ENCODE data around the gene LIFR.
"Not testable (repeated sequence)": the region's sequence is repeated elsewhere in the genome, so short reads cannot be mapped to it uniquely, and the experiment has no call there.

Gene LIFR

DNA sequence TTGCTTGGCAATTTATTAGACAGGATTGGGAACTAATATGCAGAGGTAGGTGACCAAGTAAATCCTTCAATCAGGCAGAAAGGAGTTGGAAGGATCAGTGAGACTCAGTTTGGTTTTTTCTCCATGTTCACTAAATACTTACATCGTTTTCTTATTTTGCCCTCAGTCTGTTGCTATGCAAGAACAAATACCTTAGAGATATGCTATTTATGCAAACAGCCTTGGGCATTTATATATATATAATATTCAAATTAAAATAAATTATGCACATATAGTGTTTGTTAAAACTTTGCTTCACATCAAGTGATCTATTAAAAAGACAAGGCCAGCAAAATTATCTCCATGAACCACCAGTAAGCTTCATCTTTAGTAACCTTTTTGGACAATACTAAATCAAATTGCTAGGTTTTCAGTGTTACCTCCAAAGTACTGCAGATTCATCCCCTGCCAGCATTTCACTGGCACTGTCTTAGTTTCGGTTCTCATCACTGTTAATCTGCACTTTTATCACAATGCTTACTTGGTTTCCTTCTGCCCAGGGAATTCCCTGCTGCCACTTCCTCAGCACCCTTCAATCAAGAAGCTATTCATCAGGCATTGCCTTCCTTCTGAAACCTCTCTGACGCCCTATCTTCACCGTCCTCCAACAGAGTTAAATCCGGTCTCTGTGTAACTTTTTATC is 26.0 kb upstream of the LIFR start:
- no peak for DNase-seq

DNA sequence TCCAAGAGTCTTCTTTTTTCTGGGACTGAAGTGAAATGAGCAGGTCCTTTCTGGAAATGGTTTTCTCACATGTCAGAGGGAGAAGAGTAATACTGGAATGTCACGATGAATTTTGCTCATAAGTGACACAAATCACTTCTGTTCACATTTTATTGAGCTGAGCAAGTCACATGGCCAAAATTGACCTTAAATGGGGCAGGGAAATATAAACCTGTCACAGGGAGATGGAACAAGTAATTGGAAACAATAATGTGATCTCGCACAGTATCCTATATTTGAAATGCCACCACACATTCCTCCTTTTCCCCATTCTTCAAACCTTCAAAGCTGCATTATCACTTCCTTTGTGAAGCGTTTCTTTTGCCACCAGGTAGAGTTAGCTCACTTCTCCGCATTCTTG is 25.2 kb upstream of the LIFR start:
- no peak for DNase-seq

DNA sequence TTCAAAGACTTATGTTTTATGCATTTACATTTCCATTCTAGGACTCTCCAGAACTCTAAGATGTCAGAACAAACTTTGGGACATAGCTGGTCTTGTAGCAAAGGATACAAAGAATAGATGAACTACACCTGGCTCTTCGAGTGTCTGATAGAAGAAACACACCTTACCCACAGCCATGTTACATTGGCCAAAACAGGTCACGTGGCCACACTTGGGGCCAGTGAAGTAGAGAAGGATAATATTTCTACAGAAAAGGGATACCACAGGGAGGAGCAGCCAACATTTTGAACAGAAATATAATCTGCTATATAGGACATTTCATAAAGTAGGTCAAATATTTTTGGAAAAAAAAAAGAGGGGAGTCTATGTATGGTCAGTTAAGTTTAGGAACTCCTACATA is 22.7 kb upstream of the LIFR start:
- no peak for DNase-seq

DNA sequence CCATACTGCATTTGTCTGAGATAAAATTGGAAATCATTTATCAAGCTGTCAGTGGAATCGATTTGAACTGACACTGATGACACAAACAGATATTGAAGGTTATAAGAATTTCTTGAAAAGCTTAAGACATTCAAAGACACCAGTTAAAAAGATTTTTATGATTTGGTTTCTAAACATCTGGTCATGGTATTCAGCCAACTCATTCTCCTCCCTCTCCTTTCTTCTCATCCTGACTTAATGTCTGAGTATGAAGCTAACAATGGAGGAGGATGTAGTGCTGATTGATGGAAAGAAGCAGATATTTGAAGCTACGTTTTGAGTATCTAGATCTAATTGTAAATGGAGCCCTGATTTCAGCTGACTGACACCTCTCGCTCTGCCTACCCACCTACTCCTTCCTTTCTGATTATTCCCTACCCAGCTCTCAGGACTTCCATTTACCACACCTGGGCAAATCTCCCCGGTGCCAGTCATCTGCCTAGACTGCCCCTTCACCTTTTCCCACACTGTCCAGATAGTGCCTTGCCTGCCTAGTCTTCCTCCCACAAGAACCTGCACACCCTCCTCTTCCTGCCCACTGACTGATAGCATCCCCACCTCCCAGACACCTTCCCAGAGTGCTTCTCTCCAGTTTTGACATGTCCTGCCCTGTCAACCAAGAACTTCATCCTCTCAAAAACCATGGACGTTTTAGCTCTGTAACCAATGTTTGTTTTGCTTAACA is 20.7 kb upstream of the LIFR start:
- DNase-seq, result no peak

DNA sequence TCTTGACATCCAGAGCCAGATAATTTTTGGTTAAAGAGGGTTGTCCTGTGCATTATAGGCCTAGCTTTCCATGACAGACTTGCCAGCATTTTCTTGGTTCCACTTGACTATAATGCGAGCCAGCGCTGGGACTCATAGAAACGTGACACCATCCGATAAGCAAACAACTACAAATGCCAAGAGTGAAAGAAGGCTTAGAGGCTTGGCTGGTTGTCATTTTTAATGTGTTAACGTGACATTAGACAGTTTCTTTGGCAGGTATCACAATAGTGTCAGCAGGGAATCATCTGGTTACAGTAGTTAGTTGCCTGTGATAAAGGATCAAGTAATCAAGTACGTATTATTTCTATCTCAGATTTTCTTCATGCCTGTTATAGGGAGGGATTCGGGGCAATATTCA is 20.0 kb upstream of the LIFR start:
- DNase-seq, result no peak

DNA sequence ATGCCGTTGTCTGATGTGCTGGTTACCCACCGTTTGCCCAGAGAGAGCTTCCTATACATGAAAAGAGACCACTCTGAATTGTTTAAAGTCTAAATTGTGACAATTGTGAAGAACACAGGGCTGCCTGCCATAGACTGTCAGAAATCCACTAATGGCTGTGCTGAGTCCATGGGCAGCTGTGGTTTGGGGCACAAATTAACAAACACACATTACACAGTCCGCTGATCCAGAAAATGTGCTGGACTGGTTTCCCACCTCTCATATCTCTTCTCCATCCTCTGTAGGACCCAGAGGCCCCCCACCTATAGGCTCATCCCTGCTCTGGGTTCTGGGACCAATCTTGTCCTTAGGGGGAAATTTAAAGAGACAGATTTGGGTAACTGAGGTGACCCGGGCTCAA is 19.0 kb upstream of the LIFR start:
- DNase-seq, result peak; percentile 70

DNA sequence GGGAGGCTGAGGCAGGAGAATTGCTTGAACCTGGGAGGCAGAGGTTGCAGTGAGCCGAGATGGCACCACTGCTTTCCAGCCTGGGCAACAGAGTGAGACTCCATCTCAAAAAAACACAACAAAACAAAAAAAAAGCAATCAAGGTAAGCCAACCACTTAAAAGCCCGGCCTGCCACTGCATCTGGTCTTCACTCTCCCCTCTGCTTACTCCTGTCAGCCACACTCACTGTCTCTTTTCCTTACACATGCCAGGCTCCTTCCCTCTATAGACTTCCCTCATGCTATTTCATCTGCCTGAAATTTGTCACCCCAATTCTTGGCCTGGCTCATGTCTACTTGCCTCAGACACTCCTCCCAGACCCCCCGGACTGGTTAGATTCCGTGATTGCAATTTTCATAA is 17.6 kb upstream of the LIFR start:
- no peak for DNase-seq

DNA sequence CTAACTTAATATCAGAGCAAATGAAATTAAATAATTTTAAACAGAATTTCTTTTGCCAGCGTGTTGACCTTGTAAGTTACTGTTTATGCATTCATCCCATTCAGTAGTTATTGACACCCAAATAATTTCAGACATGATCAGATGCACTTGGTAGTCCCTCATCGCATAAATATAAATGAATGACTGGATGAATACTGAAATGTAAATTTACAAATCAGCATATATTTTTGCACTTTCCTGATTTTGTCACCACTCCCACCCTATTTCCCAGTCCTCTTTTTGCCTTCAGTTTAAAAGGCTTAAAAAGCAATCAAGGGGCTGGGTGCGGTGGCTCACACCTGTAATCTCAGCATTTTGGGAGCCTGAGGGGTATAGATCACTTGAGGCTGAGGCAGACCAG is 17.1 kb upstream of the LIFR start:
- DNase-seq, result no peak

DNA sequence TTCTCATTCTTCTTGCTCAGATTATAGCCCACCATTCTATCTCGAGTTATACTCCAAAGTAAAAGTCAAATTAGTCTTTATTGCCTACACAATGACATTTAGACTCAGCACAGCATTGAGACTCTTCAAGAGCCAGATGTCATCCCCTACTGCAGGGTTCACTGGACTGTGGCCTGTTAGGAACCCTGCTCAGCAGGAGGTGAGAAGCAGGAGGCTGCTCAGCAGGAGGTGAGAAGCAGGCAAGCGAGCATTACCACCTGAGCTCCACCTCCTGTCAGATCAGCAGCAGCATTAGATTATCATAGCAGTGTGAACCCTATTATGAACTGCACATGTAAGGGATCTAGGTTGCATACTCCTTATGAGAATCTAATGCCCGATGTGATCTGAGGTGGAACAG is 12.7 kb upstream of the LIFR start:
- no peak for DNase-seq

DNA sequence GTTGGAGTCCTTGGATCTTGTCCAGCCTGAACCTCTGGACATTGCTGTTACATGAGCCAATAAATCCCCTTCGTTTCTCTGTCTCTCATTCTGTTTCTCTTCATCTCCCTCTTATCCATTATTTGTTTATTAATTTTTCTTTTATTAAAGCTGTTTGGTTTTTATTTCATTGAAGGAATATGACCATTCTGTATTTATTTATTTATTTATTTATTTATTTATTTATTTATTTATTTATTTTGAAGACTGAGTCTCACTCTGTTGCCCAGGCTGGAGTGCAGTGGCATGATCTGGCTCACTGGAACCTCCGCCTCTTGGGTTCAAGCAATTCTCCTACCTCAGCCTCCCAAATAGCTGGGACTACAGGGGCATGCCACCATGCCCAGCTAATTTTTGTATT is 10.9 kb upstream of the LIFR start:
- DNase-seq, result not testable (repeated sequence)

DNA sequence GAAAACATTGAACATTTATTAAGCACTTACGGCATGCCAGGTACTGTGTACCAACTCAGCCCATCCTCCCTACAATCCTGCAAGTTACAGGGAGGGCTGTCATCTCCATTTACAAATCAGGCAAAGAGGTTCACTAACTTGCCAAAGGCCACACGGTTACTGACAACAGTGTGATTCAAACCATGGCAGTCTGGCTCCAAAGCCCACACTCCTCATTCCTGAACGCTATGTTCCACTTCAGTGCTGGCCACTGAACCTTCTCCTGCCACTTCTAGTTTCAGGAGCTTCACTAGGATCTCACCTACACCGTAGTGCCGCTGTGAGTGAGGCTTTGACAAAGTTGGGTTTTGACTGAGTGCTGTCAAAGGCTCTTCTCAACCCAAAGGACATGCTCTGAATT is 7.2 kb upstream of the LIFR start:
- no peak for DNase-seq

DNA sequence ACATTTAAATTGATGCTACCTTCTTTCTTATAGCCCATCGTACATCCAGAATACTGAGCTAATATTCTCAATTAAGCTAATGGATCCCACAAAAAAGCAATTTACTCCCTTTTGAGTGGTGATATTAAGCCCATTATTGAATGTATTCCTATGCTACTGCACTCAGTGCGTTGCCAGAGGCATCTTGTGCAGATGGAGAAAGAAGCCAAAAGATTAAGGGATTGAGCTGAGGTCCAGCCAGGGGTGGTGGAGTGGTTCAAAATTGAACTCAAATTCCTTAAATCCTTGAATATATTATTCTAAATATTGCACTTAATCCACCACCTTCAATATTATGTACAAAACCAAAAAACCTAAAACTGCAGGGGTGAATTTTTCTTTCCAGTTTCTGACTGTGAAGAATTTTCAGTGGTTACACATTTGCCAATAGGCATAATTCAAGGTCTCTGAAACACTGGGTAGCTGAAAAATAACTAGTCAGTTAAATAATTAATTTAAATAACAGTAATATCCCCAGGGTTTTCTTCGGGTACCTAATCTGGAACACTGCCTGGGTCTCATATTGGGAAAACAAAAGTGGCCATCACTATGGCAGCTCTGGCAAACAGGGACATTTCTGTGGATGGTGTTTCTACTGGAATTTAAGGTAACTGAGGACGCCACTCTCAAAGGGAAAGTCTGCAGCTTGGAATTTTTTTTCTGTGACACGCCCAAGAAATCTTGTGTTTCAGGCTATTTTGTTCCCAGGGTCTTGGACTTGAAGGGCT is 6.2 kb upstream of the LIFR start:
- no peak for DNase-seq

DNA sequence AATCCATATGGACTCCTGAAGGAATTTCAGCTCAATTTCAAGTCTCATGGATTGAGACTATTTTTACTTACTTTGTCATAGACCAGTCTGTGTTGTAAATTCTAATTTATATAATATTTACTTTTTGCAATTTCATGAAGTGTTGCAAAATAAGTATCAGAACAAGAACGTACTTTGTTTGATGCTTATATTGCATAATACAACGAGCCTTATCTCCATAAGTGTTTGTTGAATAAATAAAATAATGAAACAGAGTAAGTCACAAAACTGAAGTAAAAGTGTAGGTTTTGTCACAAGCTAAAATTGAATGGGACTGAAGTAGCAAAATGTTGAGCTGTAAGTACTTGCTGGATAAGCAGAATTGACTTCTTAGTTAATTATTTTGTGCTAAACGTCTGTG is 3.0 kb upstream of the LIFR start:
- DNase-seq, result no peak

DNA sequence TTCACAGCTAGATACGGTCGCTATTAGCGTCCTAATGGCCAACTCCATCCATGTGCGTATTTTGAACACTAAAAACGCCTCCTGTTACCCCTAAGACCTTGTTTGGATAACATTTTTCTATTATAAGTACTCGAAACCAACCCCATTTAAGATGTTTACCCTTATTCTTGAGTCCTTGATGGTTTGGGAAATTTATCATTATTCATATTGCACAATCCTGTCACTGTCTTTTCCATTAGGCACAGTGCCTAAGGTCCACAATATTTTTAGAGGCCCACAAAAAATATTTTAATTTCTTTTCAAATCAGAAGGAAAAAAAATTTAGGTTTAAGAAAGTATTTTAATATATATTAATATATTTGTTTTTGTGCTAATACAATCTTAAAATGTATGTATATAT is 1.3 kb upstream of the LIFR start:
- no peak for DNase-seq

DNA sequence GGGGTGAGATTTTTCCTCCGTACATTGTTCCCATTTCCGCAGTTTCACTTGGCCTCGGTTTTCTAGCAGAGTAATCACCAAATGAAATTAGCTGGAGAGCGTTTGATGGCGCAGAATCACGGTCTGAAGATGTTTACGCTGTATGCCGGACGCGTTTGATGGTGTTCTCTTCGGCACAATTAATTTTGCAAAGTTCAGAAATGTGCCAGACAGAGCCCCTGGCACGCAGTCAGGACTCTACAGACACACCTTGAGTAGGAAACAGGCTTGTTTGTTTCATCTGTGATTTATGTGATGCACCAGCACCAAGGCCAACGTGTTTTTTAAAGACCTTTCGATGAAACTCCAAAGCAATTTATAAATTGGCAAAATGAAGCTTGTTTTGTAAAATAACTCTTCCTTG is 863 bp upstream of the LIFR start:
- no peak for DNase-seq

DNA sequence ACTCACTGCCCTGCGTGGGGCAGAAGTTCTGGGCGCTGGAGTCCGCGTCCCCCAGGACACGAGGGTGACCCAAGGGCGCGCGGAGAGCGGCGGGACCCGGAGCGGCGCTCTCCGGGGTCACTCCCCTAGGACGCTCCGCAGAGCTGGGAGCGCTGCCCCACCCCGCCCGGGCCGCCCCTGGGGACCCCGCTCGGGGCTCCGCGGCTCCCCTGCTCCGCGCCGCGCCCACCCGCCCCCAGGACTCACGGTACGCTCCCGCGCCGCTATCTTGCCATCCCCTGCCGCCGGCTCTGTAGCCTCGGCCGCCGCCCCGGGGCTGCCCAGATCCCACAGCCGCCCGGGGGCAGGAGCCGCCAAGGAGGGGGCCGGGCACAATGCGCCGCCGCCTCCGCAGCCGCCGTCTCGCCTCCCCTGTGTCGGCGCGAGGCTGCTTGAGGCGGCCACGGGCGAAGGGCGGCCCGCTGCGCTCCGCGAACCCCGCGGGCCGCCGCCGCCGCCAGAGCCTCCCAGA is 303 bp downstream of the LIFR start:
- peak; percentile 59 for DNase-seq

DNA sequence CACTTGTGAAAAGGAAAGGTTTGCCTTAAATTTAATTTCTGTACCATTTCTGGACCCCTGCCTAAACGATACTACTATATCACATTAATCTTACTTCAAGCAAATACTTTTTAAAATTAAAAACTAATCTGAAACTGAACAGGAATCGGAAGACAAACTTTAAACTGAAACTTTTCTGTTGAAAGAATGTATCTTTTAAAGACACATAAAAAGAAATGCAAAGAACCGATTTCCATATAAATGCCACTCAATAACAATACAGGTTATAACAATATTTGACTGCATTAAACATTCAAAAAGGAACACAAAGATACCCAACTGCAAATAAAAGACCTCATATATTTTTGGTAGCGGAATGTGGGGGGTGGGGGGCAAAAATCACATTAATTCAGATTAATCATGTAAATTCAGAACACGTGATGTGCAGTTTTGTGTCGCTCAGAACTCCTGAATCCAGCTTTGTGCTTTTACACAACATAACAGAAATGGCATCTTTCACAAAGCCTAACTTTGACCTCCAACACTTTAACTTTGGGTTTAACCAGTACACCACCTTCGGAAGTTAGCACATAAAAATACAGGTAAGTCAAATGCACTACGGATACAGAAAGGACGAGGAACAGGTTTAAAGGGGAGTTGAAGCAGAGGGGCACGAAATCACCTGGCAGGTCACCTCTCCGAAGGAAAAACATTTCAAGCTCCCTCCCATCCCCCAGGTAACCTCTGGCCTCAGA is 925 bp downstream of the LIFR start:
- DNase-seq, result peak; percentile 44

DNA sequence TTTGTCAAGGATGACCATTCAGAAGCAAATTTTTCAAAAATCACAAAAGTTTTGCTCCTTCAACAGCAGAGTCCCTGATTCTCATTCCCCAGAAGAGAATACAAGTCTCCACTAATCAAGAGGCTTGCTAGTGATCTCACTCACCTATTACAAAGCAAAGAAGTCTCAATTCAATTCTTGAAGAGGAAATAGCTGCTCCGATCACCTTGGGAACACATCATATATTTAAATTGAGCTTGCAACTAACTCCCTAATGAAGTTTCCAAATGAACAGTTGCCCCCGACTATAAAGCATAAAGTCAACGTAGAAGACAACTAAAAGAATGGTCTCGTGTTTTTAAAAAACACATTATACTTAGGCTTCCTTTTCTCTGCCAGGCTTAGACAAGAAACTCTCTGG is 1.6 kb downstream of the LIFR start:
- no peak for DNase-seq

DNA sequence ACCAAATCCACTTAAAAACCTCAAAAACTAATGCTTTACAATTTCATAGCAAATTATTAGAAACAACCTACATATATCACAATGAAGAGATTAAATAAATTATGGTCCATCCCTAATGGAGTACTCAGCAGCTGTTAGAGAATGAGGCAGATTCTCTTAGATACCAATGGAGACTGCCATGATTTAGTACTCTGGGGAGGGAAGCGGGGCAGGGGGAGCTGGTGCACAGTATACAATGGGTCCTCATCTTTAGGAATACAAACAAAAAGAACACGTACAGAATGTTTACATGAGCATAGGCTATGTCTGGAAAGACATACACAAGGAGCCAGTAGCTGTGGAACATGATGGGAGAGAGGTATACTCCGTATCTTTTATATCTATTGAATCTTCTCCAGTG is 2.0 kb downstream of the LIFR start:
- DNase-seq, result no peak

DNA sequence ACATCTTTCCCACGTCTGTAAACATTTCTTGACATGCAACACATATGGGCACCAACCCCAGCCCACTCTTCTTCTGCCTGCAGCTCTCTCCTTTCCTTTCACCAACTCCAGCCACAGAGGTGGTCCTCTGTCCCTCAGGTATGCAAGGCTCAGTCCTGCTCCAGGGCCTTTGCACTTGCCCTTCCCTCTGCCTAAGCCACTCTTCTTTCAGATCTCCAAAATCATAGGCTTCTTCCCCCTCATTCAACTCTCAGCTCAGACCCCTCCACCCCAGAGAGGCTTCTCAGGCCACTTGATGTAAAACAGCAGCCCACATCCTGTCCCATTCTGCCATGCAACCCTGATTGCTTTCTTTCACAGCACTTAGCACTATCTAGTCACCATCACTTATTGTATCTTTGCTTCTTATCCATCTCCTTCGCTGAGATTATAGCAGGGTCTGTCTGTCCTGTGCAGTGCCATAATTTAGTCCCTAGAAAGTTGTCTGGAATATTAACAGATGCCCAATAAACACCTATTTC is 3.4 kb downstream of the LIFR start:
- DNase-seq, result no peak

DNA sequence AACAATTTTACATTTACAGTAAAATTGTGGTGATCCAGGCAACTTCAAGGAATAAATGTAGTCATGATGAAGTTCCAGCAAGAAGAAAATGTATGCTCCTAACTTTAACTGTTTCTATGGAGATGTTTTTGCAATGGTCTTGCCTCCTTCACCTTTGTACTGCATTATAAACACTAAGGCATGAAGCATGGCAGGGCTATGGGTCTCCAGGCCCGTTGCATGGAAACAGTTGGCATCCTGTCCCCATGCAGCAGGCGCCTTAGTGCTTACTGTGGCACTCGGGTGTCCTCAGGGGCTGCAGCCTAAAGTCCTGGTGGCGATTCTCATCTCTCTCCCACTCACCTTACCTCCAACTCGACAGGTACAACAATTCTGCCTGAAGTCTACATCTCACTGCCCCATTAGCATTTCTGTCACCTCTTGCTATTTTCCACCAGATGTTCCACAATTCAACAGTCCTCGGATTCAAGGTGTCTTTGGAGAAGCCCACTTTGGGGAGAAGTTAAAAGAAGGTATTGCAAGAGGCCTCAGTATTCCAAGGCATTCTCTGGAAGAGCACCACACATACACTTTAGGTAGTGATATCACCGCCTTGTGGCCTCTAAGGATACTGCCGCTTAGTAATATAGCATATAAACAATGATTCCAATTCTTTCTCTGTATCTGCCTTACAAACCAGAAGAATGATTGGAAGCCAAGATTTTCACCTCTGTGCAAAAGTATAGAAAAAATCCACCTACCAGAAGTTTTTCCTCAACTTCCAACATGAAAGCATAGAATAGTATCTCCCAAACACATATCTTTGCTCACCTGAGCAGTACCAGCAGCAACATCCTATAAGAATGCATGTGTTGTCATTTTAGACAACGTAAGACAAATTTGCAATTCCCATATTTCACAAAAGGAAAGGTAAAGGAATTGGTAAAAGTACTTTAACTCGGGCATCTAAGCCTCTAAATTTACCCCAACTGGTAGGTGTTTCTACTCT is 5.1 kb downstream of the LIFR start:
- DNase-seq, result no peak
